Measurements from ENCODE around the gene ZNF277.

ZNF277 gene

DNA sequence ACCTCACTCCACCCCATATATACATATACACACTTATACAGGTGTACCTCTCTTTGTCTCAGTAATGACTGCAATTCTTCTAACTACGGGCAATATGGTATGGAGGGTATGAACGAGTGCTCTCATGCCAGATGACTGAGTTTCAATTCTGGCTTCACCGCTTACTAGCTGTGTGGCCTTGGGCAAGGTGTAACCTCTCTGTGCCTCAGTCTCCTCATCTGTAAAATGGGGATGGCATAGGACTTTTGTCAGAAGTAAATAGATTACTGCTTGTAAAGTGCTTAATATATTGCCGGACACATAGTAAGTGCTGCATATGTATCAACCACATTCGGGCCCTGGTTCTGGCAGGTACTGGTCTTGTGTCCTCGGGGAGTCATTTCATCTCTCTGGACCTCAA is 183.7 kb downstream of the ZNF277 start:
- DNase-seq (ENCODE audit: low read depth) = no peak

DNA sequence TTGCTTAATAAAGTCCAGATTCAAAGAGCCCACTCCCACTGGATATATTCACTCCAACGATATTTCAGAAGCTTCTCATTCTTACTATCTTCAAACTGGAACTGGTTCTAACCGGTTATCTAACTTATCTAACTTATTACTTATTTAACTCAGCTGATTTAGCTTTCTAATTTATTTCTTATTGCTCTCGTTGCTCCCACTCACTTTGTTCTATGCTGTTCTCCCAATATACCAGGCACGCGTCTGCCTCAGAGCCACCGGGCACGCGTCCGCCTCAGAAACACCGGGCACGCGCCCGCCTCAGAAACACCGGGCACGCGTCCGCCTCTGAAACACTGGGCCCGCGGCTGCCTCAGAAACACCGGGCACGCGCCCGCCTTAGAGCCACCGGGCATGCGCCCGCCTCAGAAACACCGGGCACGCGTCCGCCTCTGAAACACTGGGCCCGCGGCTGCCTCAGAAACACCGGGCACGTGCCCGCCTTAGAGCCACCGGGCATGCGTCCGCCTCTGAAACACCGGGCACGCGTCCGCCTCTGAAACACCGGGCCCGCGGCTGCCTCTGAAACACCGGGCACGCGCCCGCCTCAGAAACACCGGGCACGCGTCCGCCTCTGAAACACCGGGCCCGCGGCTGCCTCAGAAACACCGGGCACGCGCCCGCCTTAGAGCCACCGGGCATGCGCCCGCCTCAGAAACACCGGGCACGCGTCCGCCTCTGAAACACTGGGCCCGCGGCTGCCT is 184.8 kb downstream of the ZNF277 start:
- peak; percentile 79 for DNase-seq (ENCODE audit: low read depth)
- H3K4me3 ChIP-seq (ENCODE audit: low read depth, low read length) = peak overlapping the region; percentile 41

More for the DNA sequence above, 183.7 kb downstream of the ZNF277 start:
- no peak overlapping the region for H3K4me3 ChIP-seq (ENCODE audit: low read depth, low read length)
- TF ChIP-seq POLR2A (IDR thresholded peaks at IDR 0.05; ENCODE audit: extremely low read depth, insufficient read length) = no peak
- no peak for TF ChIP-seq MYC (IDR thresholded peaks at IDR 0.05; ENCODE audit: low read depth, low read length)
- TF ChIP-seq, protein P1, sequence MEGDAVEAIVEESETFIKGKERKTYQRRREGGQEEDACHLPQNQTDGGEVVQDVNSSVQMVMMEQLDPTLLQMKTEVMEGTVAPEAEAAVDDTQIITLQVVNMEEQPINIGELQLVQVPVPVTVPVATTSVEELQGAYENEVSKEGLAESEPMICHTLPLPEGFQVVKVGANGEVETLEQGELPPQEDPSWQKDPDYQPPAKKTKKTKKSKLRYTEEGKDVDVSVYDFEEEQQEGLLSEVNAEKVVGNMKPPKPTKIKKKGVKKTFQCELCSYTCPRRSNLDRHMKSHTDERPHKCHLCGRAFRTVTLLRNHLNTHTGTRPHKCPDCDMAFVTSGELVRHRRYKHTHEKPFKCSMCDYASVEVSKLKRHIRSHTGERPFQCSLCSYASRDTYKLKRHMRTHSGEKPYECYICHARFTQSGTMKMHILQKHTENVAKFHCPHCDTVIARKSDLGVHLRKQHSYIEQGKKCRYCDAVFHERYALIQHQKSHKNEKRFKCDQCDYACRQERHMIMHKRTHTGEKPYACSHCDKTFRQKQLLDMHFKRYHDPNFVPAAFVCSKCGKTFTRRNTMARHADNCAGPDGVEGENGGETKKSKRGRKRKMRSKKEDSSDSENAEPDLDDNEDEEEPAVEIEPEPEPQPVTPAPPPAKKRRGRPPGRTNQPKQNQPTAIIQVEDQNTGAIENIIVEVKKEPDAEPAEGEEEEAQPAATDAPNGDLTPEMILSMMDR (IDR thresholded peaks at IDR 0.05; ENCODE audit: low read depth, low read length) = no peak
- TF ChIP-seq, protein P2, sequence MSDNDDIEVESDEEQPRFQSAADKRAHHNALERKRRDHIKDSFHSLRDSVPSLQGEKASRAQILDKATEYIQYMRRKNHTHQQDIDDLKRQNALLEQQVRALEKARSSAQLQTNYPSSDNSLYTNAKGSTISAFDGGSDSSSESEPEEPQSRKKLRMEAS (IDR thresholded peaks at IDR 0.05; ENCODE audit: low read depth, low read length) = no peak

DNA sequence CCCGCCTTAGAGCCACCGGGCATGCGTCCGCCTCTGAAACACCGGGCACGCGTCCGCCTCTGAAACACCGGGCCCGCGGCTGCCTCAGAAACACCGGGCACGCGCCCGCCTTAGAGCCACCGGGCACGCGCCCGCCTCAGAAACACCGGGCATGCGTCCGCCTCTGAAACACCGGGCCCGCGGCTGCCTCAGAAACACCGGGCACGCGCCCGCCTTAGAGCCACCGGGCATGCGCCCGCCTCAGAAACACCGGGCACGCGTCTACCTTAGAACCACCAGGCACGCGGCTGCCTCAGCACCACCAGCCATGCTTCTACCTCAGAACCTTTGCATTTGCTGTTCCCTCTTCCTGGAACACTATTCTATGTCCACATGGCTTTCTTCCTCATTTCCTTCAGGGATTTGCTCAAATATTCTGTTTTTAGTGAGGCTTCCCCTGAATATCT is 185.4 kb downstream of the ZNF277 start:
- peak; percentile 86 for DNase-seq (ENCODE audit: low read depth)
- H3K4me3 ChIP-seq (ENCODE audit: low read depth, low read length) = peak overlapping the region; percentile 66
